ENCODE measurements around the gene INTS14. TPM values are rescaled to one million over a fixed set of nuclear protein-coding genes. Genes with fewer than 3 reads are reported as not detected.

The INTS14 gene
- total RNA-seq, 1 experiment from 2014 or later, result 23.8 TPM

- Histone ChIP-seq H3K9me3 (ENCODE audit: low read length) (no peaks in the 10 kb centered on the region), H3K4me1 (ENCODE audit: insufficient read depth, low read length) (peaks cover 26% of the 10 kb centered on the region), H3K9ac (ENCODE audit: low read length) (no peak overlapping the region), H3K79me2 (ENCODE audit: low read length) (no peaks in the 10 kb centered on the region), H3K4me3 (ENCODE audit: low read length) (no peak overlapping the region), H3K9me2 (replicated peaks; ENCODE audit: low read length) (no peaks in the 10 kb centered on the region), H4K20me1 (ENCODE audit: low read length) (no peaks in the 10 kb centered on the region), H3K4me2 (ENCODE audit: low read length) (no peak overlapping the region), H3F3A (ENCODE audit: low read length, unreplicated experiment) (no peaks in the 10 kb centered on the region), H3K27me3 (ENCODE audit: low read length) (no peaks in the 10 kb centered on the region), H3K36me3 (ENCODE audit: low read depth, low read length) (peaks cover 29% of the 10 kb centered on the region), H3K27ac (ENCODE audit: low read length) (no peak overlapping the region), H2AFZ (ENCODE audit: low read length) (no peak overlapping the region)
- DNase-seq, result peak; percentile 43
- TF ChIP-seq EZH2phosphoT487 (IDR thresholded peaks at IDR 0.05; ENCODE audit: borderline replicate concordance, low read length) (no peak), EZH2 (IDR thresholded peaks at IDR 0.05; ENCODE audit: low read length, unreplicated experiment) (no peak), CTCF (conservative IDR thresholded peaks at IDR 0.05; ENCODE audit: low read depth, low read length) (no peak)
- CTCF ChIA-PET, result no interaction called here
- intact Hi-C loops (cut with micrococcal nuclease), result loop anchor here (5.0 kb wide), 1 partner anchor 44 kb away; the partner anchor contains the start of gene HACD3
- POLR2A ChIA-PET (ENCODE audit: unreplicated experiment), result interaction anchor here (0.6 kb wide), 1 partner anchor 295 kb away, joined by 9 read pairs; no protein-coding TSS in a partner anchor
- peak; percentile 53 for ATAC-seq
- no TSS peak for BruUV-seq (replicated peaks)
These were observed 34.3 kb downstream of the INTS14 start for GRCh38 chr15:65576664-65577063.

- intact Hi-C loops (cut with micrococcal nuclease), result no loop called here
- Histone ChIP-seq H3K4me3 (ENCODE audit: low read length) (no peak overlapping the region), H3K27me3 (ENCODE audit: low read length) (no peaks in the 10 kb centered on the region), H3K36me3 (ENCODE audit: low read depth, low read length) (peaks cover 24% of the 10 kb centered on the region; the same call in 1 of the 2 replicates), H3F3A (ENCODE audit: low read length, unreplicated experiment) (no peaks in the 10 kb centered on the region), H2AFZ (ENCODE audit: low read length) (no peak overlapping the region), H3K79me2 (ENCODE audit: low read length) (no peaks in the 10 kb centered on the region), H3K27ac (ENCODE audit: low read length) (no peak overlapping the region), H3K4me2 (ENCODE audit: low read length) (no peak overlapping the region), H3K9me2 (replicated peaks; ENCODE audit: low read length) (no peaks in the 10 kb centered on the region), H3K9ac (ENCODE audit: low read length) (no peak overlapping the region), H3K9me3 (ENCODE audit: low read length) (no peaks in the 10 kb centered on the region), H4K20me1 (ENCODE audit: low read length) (no peaks in the 10 kb centered on the region), H3K4me1 (ENCODE audit: insufficient read depth, low read length) (peaks cover 9% of the 10 kb centered on the region)
- ChIA-PET CTCF (no interaction called here), POLR2A (ENCODE audit: unreplicated experiment) (no interaction called here)
- TF ChIP-seq EZH2 (IDR thresholded peaks at IDR 0.05; ENCODE audit: low read length, unreplicated experiment) (no peak), CTCF (conservative IDR thresholded peaks at IDR 0.05; ENCODE audit: low read depth, low read length) (no peak), EZH2phosphoT487 (IDR thresholded peaks at IDR 0.05; ENCODE audit: borderline replicate concordance, low read length) (no peak)
- no peak for ATAC-seq
- no TSS peak for BruUV-seq (replicated peaks)
- DNase-seq, result no peak
These were observed 39.0 kb downstream of the INTS14 start for GRCh38 chr15:65571971-65572370.

- no TSS peak for BruUV-seq (replicated peaks)
- DNase-seq, result no peak
- H4K20me1 ChIP-seq (ENCODE audit: low read length), result no peaks in the 10 kb centered on the region
- H3K36me3 ChIP-seq (ENCODE audit: low read depth, low read length), result peaks cover 24% of the 10 kb centered on the region; the same call in 1 of the 2 replicates
- H3K4me3 ChIP-seq (ENCODE audit: low read length), result no peak overlapping the region
- H3K4me1 ChIP-seq (ENCODE audit: insufficient read depth, low read length), result no peaks in the 10 kb centered on the region
- no peak for ATAC-seq
- H3K4me2 ChIP-seq (ENCODE audit: low read length), result no peak overlapping the region
- ChIA-PET POLR2A (ENCODE audit: unreplicated experiment) (no interaction called here), CTCF (no interaction called here)
- H2AFZ ChIP-seq (ENCODE audit: low read length), result no peak overlapping the region
- H3K9me2 ChIP-seq (replicated peaks; ENCODE audit: low read length), result no peaks in the 10 kb centered on the region
- H3F3A ChIP-seq (ENCODE audit: low read length, unreplicated experiment), result no peaks in the 10 kb centered on the region
- no peak overlapping the region for H3K9ac ChIP-seq (ENCODE audit: low read length)
- no peaks in the 10 kb centered on the region for H3K79me2 ChIP-seq (ENCODE audit: low read length)
- no peak for TF ChIP-seq EZH2phosphoT487 (IDR thresholded peaks at IDR 0.05; ENCODE audit: borderline replicate concordance, low read length)
- TF ChIP-seq EZH2 (IDR thresholded peaks at IDR 0.05; ENCODE audit: low read length, unreplicated experiment), result no peak
- TF ChIP-seq CTCF (conservative IDR thresholded peaks at IDR 0.05; ENCODE audit: low read depth, low read length), result no peak
- H3K27ac ChIP-seq (ENCODE audit: low read length), result no peak overlapping the region
- no peaks in the 10 kb centered on the region for H3K27me3 ChIP-seq (ENCODE audit: low read length)
- no peaks in the 10 kb centered on the region for H3K9me3 ChIP-seq (ENCODE audit: low read length)
- intact Hi-C loops (cut with micrococcal nuclease), result no loop called here
These were observed 41.2 kb downstream of the INTS14 start for GRCh38 chr15:65569728-65570127.

Data from PC-3 (cell line).